ENCODE data around the gene DNAJC24.

DNA sequence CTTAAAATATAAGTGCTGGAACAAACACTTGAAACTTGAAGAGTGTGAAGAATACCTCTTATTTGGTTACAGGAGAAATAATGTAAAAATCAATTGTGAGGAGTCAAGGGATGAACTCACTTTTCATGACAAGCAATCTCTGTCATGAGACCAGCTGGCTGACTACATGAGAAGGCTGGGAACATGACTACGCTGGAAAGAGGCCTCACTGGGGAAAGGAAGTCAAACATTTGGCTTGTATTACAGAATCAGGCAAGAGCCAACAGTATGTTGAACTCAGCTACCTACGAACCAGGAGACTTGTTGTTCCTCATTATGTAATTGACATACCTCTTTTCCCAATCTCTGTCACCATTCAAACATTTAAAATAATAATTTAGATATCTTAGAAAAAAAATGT lies 14.5 kb upstream of the DNAJC24 start:
- TF ChIP-seq POLR2A (IDR thresholded peaks at IDR 0.05), result no peak
- TF ChIP-seq, protein P1, sequence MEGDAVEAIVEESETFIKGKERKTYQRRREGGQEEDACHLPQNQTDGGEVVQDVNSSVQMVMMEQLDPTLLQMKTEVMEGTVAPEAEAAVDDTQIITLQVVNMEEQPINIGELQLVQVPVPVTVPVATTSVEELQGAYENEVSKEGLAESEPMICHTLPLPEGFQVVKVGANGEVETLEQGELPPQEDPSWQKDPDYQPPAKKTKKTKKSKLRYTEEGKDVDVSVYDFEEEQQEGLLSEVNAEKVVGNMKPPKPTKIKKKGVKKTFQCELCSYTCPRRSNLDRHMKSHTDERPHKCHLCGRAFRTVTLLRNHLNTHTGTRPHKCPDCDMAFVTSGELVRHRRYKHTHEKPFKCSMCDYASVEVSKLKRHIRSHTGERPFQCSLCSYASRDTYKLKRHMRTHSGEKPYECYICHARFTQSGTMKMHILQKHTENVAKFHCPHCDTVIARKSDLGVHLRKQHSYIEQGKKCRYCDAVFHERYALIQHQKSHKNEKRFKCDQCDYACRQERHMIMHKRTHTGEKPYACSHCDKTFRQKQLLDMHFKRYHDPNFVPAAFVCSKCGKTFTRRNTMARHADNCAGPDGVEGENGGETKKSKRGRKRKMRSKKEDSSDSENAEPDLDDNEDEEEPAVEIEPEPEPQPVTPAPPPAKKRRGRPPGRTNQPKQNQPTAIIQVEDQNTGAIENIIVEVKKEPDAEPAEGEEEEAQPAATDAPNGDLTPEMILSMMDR (IDR thresholded peaks at IDR 0.05), result no peak
